Measurements from ENCODE around the gene ABCC1.
"Not testable (repeated sequence)": the region's sequence is repeated elsewhere in the genome, so short reads cannot be mapped to it uniquely, and the experiment has no call there.

ABCC1 gene

DNA sequence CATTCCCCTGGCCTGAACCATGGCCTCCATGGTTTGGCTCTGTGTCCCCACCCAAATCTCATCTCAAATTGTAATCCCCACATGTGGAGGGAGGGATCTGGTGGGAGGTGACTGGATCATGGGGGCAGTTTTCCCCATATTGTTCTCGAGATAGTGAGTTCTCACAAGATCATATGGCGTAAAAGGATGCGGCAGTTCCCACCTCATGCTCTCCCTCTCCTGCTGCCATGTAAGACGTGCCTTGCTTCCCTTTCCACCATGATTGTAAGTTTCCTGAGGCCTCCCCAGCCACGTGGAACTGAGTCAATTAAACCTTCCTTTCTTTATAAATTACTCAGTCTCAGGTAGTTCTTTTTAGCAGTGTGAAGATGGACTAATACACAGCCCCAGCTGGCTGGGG lies 212.4 kb downstream of the ABCC1 start:
- DNase-seq = not testable (repeated sequence)

DNA sequence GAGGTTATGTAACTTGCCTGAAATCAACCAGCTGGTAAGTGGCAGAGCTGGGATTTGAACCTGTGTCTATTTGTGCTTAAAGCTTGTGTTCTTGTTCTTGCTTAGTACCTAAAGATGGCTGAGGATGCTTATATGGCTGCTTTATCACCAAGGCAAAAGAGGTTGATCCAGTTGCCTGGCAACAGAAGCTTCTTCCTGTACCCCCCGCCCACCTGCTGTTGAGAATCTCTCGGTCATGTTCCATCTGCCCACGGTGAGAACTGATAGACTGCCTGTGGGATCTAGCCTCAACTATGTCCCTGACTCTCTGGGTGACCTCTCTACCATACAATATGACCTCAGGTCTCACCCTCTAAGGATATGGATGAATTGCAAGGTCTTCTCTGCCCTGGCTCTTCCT lies 213.2 kb downstream of the ABCC1 start:
- peak in 1 of 2 donors; percentile 35 for DNase-seq

DNA sequence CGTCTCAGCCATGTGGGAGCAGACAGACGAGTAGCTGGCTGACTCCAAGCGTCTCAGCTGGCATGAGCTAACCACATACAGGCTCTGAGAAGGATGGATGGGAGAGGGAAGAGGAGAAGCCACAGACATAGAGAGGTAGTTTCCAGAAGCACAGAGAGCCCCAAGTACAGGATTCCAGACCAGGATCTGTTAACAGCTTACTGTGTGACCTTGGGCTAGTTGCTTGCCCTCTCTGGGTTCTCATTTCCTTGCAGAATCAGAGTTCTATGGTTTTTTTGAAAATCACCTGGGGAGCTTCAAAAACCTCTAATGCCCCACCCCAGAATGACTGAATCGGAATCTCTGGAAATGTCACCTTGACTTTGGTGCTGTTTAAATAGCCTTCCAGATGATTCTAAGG lies 213.7 kb downstream of the ABCC1 start:
- DNase-seq = no peak

GRCh38 chr16:16163571-16163970 lies 214.2 kb downstream of the ABCC1 start:
- no peak for DNase-seq

- no peak for DNase-seq
Observed at GRCh38 chr16:16164243-16164642, 214.8 kb downstream of the ABCC1 start.

- DNase-seq = no peak
Observed at GRCh38 chr16:16166085-16166484, 216.7 kb downstream of the ABCC1 start.

DNA sequence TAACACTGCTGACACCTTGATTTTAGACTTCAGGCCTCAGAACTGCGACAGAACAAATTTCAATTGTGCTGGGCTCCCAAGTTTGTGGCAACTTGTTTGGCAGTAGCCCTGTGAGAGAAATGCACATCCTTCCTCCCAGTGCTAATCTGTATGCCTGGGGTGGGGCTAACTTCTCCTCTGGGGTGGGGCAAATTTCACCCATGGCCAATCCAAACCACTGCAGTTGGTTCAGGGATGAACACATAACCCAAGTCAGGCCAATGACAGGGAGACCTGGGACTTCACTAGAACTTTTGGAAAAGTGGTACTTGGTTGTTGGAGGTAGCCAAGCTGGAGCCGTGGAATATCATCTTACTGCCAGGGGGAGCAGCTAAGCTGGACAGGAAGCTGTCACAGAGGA lies 217.5 kb downstream of the ABCC1 start:
- no peak for DNase-seq

DNA sequence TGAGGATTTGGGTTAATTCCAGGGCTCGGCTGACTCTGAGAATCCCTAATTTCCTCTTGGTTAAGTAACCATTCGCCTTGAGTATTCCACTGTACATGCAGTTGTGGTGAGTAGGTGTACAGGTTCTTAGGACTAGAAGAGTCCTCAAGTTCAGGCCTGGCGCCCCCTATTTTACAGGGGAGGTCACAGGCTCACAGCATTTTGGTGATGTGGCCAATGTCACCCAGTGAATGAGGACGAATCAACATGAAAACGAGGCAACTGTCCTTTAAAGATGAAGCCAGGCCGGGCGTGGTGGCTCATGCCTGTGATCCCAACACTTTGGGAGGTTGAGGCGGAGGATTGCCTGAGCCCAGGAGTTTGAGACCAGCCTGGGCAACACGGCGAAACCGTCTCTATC lies 218.5 kb downstream of the ABCC1 start:
- no peak for DNase-seq

- DNase-seq = no peak
Observed at GRCh38 chr16:16168431-16168830, 219.0 kb downstream of the ABCC1 start.

DNA sequence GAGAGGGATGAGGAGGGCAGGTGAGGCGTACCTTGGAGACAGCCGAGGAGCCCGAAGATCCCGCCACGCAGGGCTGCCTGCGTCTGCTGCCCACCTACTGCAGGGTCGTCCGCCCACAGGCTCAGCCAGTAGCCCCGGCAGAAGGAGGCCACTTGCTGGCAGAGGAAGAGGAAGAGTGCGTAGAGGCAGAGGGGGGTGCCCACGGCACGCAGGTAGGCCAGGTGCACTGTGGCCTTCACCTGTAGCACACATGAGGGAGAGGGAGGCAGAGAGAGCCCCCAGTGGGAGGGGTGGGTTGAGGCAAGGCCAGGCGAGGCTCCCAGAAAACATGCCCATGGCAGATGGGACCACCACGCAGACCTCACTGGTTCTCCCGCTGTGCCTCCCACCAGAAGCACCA lies 220.2 kb downstream of the ABCC1 start:
- no peak for DNase-seq

DNA sequence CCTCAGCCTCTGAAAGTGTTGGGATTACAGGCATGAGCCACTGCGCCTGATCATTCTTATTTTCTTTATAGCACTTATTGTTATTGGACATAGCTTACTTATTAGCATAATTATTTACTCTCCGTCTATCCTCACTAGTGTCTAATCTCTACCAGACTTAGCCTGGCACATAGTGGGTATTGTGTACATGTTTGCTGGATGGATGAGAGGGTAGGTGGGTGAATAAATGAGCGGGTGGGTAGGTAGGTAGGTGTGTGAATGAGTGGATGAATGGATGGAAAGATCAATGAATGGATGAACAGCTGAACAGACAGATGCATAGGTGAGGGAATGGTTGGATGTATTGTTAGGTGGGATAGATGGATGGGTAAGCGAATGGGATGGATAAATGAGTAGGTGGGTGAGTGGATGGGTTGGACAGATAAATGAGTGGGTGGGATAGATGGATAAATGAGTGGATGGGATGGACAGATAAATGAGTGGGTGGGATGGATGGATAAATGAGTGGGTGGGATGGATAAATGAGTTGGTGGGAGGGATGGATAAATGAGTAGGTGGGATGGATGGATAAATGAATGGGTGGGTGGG lies 222.0 kb downstream of the ABCC1 start:
- DNase-seq = peak in 1 of 2 donors; percentile 22

DNA sequence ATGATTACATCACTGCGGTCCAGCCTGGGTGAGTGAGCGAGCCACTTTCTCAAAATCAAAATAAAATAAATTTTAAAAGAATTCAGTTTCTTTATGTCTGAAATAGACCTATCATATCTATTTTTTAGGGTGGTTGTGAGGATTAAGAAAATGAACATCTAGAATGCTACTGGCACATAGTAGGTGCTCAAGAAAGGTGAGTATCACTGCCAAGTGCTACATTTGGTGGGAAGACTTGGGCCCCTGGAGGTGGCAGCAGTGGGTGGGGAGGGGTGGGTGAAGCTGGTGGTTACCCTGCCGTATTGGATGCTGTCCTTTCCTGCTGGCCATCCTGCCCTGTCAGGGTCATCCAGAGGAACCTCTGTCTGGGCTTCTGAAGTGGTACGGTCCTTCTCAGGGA lies 223.6 kb downstream of the ABCC1 start:
- no peak for DNase-seq

- DNase-seq = no peak
Observed at GRCh38 chr16:16175296-16175695, 225.9 kb downstream of the ABCC1 start.

DNA sequence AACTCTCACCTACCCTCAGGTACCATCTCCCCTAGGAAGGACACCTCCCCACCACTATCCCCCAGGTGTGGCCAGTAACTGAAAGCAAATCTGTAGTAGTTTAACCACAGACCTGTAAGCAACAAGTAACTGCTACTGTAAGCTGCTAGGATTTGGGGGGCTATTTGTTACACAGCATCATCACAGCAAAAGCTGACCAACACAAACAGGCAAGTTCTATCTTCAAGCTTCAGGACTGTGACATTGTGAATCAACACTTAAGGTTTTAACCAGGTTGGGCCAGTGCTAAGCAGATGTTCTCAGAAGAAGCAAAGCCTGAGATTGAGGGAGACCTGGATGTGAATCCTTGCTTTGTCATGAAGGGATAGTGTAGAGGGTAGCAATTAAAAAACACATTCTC lies 226.9 kb downstream of the ABCC1 start:
- no peak for DNase-seq

- no peak for DNase-seq
Observed at GRCh38 chr16:16178455-16179162, 229.2 kb downstream of the ABCC1 start.

- DNase-seq = peak in 1 of 2 donors; percentile 9
Observed at GRCh38 chr16:16181748-16182147, 232.3 kb downstream of the ABCC1 start.

DNA sequence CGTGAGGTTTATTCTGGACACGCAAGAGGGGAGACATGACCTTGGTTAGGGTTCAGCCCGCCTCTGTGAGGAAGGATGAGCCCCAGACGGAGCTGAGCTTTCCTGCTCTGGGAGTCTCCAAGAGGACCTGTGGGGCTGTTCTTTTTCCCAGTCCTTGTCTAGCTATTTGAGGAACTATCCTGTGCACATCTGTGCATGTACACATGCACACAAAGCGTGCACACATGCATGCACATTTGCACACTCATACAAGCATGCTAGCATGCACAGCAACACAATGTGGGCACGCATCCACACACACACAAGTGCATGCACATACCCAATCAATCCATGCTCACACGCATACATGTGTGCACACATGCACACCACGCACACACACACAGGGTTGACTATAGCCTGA lies 233.5 kb downstream of the ABCC1 start:
- DNase-seq = no peak

DNA sequence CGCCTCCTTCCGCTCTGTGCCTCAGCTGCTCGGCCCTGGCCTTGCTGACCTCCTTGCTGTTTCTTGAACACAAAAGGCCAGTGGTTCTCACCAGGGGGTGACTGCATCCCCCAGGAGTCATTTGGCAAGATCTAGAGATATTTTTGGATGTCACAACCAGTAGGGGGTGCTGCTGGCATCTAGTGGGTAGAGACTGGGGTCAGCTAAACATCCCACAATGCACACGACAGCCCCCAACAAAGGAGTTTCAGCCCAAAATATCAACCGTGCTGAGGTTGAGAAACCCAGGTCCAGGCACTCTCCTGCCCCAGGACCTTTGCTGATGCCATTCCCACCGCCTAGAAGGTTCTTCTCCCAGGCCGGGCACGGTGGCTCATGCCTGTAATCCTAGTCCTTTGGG lies 234.1 kb downstream of the ABCC1 start:
- no peak for DNase-seq

DNA sequence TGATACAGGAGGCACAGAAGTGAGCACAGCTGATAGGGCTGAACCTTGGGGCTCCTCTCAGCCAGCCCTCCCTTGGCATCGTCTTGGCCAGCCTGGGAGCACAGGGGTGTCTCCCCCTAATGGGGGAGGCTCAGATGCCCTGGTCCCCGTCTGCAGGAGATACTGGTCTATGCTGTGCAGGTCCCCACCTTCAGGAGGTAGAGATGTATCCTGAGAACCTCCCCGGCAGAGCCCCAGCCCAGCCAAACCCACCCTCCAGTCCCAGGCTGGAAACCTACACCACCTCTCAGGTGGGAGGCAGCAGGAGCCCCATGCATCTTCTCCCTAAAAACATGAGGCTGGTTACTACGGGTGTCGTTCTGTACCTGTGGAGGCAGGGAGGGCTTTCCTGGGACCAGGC lies 235.2 kb downstream of the ABCC1 start:
- no peak for DNase-seq

GRCh38 chr16:16185095-16185494 lies 235.7 kb downstream of the ABCC1 start:
- no peak for DNase-seq

DNA sequence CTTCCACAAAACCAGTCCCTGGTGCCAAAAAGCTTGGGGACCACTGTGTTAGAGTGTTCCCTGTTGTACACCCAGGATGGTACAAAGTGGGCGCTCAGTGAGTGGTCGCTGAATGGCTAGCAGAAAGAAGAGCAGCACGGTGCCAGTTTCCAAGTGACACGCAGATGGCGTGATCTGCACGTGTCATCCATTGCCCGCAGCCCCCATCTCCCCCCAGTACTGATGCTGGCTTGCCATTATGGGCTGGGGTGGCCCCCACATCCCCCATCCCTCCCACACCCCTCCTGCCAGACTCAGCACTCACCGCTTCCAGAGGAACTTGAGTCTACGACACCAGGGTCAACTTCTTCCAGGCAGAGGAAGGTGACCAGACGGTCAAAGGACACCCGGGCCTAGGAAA lies 237.4 kb downstream of the ABCC1 start:
- DNase-seq = no peak

DNA sequence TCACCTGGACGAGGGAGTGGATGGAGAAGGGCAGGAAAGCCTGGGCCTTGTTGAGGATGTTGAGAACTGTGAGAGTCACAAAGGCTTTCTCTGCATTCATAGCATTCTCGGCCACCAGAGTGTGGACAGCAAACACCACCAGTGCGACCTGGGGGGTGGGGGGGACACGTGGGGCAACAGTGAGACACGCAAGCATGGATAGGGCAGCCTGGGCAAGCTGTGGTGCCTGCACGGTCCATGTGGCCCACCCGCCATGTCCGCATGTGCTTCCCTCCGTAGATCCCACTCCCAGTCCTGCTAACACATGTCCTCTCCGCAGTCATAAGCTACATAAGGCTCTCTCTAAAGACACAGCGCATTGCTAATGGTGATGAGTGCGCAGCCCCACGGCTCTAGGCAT lies 239.4 kb downstream of the ABCC1 start:
- no peak for DNase-seq

DNA sequence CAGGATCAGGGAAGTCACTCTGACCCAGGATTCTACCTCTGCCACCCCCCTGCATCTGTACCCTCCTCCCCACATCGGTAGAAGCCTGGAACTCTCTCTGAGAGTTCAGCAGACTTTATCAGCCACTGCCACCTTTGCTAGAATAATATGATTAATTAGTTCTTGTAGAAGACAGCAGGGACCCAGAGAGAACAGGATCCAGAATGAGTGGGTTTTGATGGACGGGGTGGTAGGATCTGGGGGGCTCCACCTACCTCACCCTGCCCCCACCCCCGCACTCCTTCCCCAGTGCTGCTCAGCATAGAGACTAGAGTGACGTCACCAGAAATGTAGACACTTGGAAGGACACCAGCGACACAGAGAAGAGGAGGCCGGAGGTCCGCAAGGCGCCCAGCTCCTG lies 240.4 kb downstream of the ABCC1 start:
- no peak for DNase-seq

DNA sequence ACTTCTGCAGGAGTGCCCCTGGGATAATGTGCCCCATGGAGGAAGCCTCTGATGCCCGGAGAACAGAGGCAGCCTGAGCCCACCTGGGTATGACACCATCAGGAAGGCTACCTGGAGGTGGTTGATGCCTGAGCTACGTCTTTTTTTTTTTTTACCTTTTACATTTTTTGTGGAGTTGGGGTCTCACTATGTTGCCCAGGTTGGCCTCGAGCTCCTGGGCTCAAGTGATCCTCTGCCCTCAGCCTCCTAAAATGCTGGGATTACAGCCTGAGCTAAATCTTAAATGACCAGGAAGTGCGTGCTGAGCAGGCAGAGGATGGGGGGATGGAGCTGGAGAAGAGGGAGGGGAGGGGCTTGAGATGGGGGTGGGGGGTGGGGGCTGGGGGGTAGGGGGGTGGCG lies 241.1 kb downstream of the ABCC1 start:
- DNase-seq = no peak

DNA sequence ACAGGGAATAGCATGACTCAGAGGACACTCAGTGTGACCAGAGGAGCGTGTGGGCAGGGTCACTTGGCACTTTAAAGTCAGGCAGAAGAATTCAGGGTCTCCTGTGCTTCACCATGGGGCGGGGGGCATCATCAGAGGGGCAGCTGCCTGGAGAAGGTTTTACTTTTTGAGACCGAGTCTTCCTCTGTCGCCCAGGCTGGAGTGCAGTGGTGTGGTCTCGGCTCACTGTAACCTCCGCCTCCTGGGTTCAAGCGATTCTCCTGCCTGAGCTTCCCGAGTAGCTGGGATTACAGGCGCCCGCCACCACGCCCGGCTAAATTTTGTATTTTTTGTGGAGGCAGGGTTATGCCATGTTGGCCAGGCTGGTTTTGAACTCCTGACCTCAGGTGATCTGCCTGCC lies 241.6 kb downstream of the ABCC1 start:
- not testable (repeated sequence) for DNase-seq

Measured in inflammatory macrophage (primary cell).